Mucosa of descending colon (tissue), 3 donors: ENCODE results near the gene FAM177A1. TPM values are rescaled to one million over a fixed set of nuclear protein-coding genes. Genes with fewer than 3 reads are reported as not detected.
A peak's percentile ranks its signal among the peaks of the same experiment; 100 is the strongest.

Source experiments
- ATAC-seq: fragments of 200-7000 bp; cut with Tn5 transposase; one replicate; pipeline ENCODE4 v1.9.1; 2020; ENCODE audit warnings: mild to moderate bottlenecking, moderate library complexity
- DNase-seq, 3 donors: peaks; one replicate each; pipeline ENCODE4 v3.0.0-alpha.2; 2020
- H3K36me3 ChIP-seq: fragments of 200-600 bp; one replicate; pipeline ENCODE4 v1.8.0; 2021; ENCODE audit warnings: low read depth, mild to moderate bottlenecking
- H3K4me1 ChIP-seq: fragments of 200-600 bp; one replicate; pipeline ENCODE4 v1.8.0; 2021; ENCODE audit warnings: low read depth, mild to moderate bottlenecking
- H3K4me3 ChIP-seq: fragments of 200-600 bp; one replicate; pipeline ENCODE4 v1.8.0; 2021; ENCODE audit warnings: mild to moderate bottlenecking
- H3K9me3 ChIP-seq: fragments of 200-600 bp; one replicate; pipeline ENCODE4 v1.8.0; 2021; ENCODE audit warnings: mild to moderate bottlenecking
- intact Hi-C, 2 donors: fragments of 100-400 bp; cut with DNase I in 1 of 2; cut with micrococcal nuclease in 1 of 2; formaldehyde crosslinking; loops; one replicate each; pipeline versions ENCODE4 v1.11.0 to v1.11.1; 2022; cut with DNase I, micrococcal nuclease
- total RNA-seq, 3 donors: library from RNA; stranded (reverse); fragmentation: NEBNext Ultra II Directional in 2 of 3; extraction: Animal tissue kit (Norgen Biotek cat#: 25700) in 2 of 3; gene quantifications; one replicate each; pipeline versions ENCODE4 v1.2.1 to v1.2.4, GENCODE V29; 2021 to 2023
- TF ChIP-seq, protein P1 (sequence below): fragments of 200-600 bp; IDR thresholded peaks from one replicate; pipeline ENCODE4 v1.8.0; 2022; ENCODE audit warnings: antibody characterized with exemption, mild to moderate bottlenecking
- donor health status: DM: no; HTN: no; CAD: no; lungs with moderate emphysema.
- donor health status: DM: no; HTN: no; CAD: no.
- donor health status: DM: no; HTN: yes; CAD: no.

Gene FAM177A1
- total RNA-seq, 3 donors from 2014 or later: 98.1 to 152 (median 142) TPM

DNA sequence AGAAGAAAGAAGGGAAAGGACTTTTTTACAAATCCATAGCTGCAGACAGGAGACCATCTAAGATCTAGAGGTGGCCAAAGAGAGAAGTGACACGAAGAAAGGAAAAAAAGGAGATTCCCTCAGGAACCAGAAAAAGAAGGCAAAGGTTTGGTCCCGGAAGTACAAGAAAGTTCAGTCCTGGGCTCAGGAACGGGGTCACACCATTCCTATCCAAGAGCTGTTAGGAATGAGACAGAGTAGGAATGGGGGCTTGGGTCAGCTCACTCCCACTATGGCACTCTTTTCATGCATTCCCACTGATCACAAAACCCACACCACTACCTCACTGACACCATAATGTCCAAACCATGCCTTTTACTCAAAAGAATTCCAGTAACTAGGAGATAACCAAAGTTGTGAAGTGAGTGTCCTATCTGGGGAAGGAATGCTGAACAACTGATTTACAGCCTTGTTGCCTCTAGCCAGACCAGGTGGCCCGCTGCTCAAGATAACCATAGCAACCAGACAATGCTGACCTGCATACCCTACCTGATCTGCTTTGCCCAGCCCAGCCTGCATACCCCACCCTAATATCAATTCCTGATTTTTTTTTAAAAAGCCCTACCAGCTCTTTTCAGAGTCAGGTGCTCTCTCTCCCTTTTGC lies 67.4 kb downstream of the FAM177A1 start:
- Histone ChIP-seq H3K9me3 (peaks cover 5% of the 10 kb centered on the region), H3K4me3 (no peak overlapping the region), H3K4me1 (no peaks in the 10 kb centered on the region), H3K36me3 (peaks cover 8% of the 10 kb centered on the region)
- no peak for ATAC-seq
- intact Hi-C loops: no loop called here
- TF ChIP-seq, protein P1, sequence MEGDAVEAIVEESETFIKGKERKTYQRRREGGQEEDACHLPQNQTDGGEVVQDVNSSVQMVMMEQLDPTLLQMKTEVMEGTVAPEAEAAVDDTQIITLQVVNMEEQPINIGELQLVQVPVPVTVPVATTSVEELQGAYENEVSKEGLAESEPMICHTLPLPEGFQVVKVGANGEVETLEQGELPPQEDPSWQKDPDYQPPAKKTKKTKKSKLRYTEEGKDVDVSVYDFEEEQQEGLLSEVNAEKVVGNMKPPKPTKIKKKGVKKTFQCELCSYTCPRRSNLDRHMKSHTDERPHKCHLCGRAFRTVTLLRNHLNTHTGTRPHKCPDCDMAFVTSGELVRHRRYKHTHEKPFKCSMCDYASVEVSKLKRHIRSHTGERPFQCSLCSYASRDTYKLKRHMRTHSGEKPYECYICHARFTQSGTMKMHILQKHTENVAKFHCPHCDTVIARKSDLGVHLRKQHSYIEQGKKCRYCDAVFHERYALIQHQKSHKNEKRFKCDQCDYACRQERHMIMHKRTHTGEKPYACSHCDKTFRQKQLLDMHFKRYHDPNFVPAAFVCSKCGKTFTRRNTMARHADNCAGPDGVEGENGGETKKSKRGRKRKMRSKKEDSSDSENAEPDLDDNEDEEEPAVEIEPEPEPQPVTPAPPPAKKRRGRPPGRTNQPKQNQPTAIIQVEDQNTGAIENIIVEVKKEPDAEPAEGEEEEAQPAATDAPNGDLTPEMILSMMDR: no peak
- DNase-seq: no peak

DNA sequence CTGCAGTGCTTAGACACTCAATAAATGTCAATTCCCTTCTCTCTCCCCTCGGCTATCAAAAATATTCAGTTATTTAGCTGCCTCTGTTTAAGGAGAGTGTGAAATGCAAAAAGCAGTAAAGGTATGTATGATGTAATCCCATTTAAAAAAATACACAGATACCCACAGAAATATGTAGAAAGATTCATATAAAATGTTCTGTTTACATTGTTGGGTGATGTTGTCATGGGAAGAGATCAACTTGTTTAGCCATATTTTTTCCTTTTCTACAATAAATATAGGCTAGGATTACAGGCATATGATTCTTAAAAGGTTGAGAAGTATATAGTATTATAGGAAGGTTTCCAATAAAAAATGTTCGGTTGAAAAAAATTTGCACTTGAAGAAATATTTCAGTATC lies 68.0 kb downstream of the FAM177A1 start:
- ATAC-seq: no peak
- TF ChIP-seq, protein P1: no peak
- H3K4me1 ChIP-seq: no peaks in the 10 kb centered on the region
- H3K9me3 ChIP-seq: peaks cover 5% of the 10 kb centered on the region
- no peak overlapping the region for H3K4me3 ChIP-seq
- intact Hi-C loops: no loop called here
- DNase-seq: no peak
- H3K36me3 ChIP-seq: peaks cover 8% of the 10 kb centered on the region

DNA sequence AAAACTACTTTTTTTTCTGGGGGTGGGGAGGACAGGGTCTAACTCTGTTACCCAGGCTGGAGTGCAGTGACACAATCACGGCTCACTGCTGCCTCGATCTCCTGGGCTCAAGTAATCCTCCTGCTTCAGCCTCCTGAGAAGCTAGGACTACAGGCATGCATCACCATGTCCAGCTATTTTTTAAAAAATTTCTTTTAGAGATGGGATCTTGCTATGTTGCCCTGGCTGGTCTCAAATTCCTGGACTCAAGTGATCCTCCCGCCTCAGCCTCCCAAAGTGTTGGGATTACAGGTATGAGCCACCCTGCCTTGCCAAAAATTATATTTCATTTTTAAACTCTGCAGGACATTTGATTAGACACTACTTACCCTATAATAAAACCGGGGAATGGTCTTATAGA lies 70.2 kb downstream of the FAM177A1 start:
- Histone ChIP-seq H3K36me3 (peaks cover 7% of the 10 kb centered on the region), H3K9me3 (peaks cover 5% of the 10 kb centered on the region), H3K4me3 (no peak overlapping the region), H3K4me1 (peaks cover 7% of the 10 kb centered on the region)
- TF ChIP-seq, protein P1: no peak
- no peak for DNase-seq
- intact Hi-C loops: no loop called here
- no peak for ATAC-seq

DNA sequence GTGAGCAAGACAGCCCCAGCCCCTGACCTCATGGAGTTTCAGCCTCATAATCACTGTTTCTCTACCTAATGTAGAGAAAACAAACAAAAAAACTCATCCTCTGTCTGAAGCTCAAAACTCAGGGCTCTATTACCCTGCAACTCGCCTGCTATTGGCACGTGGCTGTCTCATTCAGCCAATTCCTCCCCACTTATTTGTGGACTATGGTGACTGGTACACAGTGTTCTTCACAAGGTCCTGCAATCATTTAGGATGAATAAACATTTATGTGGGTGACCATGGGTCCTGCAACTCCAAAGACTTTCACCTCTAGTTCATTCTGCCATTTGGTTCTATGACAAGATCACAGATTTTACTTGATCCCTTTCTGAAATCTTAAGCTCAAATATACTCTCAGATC lies 71.0 kb downstream of the FAM177A1 start:
- H3K4me1 ChIP-seq: peaks cover 7% of the 10 kb centered on the region
- no peak for ATAC-seq

DNA sequence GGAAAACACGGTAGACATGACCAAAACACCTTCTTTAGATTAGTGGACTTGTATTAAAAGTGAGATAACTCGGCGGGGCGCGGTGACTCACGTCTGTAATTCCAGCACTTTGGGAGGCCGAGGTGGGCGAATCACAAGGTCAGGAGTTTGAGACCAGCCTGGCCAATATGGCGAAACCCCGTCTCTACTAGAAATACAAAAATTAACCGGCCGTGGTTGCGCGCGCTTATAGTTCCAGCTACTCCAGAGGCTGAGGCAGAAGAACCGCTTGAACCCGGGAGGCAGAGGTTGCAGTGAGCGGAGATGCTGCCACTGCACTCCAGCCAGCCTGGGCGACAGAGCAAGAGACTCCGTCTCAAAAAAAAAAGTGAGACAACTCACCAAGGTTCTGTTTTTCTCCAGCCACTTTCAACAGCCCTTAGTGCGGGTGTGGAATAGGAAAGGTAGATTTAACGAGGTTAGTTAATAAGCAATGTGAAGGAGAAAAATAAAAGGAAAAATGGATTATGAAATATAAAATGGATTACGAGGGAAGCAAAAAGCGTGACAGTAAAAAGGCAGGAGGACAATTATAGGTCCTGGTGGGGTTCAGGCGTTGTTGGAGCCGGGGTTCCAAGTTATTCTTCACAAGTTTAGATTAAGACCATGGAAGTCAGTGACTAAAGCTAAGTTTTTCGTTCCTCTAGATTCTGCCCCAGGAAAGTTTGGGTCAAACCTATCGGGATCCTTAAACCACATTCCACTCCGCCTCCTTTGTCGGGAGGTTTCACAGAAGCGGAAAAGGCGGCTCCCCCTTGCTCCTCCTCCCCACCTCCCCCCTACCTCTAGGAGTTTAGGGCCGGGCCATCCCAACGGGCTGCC lies 75.2 kb downstream of the FAM177A1 start:
- peak; percentile 48 to 55 (median 54) for DNase-seq
- intact Hi-C loops: loop anchor here in 1 of 2 donors (10.0 kb wide), 1 partner anchor 136 kb away; the partner anchor contains the start of gene SRP54
- Histone ChIP-seq H3K36me3 (no peaks in the 10 kb centered on the region), H3K4me3 (peak overlapping the region; percentile 31), H3K9me3 (no peaks in the 10 kb centered on the region), H3K4me1 (peaks cover 25% of the 10 kb centered on the region)
- ATAC-seq: no peak
- TF ChIP-seq, protein P1: no peak

More for the DNA sequence above, 71.0 kb downstream of the FAM177A1 start:
- TF ChIP-seq, protein P1: no peak
- no peak for DNase-seq
- H3K9me3 ChIP-seq: no peaks in the 10 kb centered on the region
- H3K36me3 ChIP-seq: no peaks in the 10 kb centered on the region
- no peak overlapping the region for H3K4me3 ChIP-seq
- intact Hi-C loops: no loop called here
